Activated naive CD4-positive, alpha-beta T cell treated with Interleukin-2 at 50 U/mL for 16 hours (primary cell): Measurements from ENCODE around the gene PCSK2.
"Not testable (repeated sequence)": the region's sequence is repeated elsewhere in the genome, so short reads cannot be mapped to it uniquely, and the experiment has no call there.

Experiments
- DNase-seq: peaks from one replicate; pipeline ENCODE4 v3.0.0-alpha.2; 2020

The PCSK2 gene, protein sequence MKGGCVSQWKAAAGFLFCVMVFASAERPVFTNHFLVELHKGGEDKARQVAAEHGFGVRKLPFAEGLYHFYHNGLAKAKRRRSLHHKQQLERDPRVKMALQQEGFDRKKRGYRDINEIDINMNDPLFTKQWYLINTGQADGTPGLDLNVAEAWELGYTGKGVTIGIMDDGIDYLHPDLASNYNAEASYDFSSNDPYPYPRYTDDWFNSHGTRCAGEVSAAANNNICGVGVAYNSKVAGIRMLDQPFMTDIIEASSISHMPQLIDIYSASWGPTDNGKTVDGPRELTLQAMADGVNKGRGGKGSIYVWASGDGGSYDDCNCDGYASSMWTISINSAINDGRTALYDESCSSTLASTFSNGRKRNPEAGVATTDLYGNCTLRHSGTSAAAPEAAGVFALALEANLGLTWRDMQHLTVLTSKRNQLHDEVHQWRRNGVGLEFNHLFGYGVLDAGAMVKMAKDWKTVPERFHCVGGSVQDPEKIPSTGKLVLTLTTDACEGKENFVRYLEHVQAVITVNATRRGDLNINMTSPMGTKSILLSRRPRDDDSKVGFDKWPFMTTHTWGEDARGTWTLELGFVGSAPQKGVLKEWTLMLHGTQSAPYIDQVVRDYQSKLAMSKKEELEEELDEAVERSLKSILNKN

DNA sequence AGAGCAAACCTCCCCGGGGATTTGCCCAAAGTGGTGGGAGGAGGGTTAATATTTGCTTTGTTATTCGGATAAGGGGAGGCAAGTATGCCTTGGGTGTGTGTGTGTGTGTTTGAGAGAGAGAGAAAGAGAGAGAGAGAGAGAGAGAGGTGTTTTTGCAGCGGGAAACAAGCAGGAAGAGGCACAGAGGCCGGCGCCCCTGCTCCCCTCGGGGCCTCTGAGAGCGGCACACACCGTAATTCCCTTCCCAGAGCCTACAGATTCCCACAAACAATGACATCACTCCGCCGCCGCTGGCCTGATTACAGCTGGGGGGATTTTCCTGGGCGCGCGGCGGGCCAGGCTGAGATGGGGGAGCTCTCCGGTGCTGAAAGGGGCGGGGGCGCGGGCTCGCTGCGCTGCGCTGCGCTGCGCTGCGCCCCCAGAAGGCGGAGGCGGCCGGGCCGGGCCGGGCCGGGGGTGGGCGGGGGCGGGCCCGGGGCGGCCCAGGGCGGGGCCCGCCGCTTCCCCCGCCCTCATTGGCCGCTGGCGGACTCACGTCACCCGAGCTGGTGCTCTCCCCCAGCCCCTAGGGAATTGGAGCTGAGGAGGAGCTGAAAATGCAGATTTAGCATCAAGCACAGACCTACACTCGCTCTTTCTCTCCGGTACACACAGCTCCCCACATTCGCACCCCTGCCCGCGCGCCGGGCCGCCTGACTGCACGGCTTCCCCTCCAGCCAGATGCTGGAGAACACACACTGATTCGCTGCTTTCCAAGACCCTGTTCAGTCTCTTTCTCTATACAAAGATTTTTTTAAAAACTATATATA, at the start of gene PCSK2:
TSS of gene PCSK2 (plus strand) at position 631 of the 809 bp plus-strand sequence. CDS start 266 bp downstream, outside the sequence.
- DNase-seq, result no peak

DNA sequence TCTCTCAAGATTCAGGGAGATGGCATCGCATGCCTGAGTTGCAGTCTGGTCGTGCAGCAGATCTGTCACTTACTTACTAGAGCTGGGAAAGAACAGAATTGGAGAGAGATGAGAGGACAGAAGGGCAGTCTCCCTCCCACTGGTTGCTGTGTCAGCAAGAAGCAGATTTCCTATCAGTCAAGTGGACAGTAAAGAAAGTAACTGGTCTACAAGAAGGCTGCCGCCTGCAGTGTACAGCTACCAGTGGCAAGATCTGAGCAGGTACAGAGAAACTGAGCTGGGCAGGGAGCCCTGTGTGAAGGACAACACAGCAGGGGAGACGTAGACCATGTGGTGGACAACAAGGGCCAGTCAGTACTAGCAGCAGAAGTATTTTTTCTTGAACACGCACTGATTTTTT, 49.5 kb upstream of the PCSK2 start:
- no peak for DNase-seq

DNA sequence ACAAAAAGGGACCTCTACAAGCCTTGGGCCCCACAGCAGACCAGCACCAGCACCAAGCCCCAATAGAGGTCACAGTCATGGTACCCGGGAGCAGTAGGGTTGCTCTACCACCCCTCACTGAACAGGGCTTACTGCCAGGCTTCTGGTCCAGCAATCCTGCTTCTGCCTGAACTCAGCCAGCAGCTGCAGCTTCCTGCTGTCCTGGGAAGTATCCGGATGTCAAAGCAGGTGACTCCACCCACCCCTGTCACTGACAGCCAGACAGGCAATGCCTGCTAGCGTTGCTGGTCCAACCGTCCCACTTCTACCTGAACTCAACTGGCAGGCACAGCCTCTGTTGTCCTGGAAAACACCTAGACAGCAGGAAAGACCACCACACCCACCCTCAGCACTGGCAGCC, 47.0 kb upstream of the PCSK2 start:
- DNase-seq, result no peak

DNA sequence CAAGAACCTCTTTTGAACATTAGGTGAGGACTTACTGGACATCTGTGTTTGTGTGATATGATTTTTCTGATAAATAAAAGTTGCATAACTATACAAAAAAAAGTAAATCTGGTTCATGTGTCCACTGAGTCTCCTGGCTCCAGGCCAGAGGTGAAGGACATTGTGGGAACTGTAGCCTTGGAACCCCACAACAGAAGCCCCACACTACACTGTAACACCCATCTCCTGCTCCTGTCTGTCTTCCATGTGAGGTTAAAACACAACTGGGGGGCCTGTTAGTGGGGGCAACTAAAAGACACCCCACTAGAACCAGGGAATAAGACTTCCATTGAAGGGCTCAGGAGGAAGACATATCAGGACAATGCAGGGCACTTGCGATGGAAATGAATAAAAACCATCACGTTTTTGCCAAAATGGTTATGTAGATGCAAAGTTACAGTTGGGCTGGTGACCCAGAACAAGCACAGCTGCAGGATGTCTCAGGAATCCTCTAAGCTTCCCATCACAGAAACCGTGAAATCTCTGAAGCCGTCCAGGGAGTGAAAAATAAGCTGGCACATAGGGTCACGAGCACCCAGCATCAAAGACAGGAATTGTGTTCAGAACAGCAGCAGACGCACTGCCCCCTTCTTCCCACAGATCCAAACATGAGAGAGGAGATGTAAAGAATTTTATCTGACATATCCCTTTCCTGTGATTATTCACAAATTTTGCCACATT, 36.7 kb upstream of the PCSK2 start:
- DNase-seq, result no peak

DNA sequence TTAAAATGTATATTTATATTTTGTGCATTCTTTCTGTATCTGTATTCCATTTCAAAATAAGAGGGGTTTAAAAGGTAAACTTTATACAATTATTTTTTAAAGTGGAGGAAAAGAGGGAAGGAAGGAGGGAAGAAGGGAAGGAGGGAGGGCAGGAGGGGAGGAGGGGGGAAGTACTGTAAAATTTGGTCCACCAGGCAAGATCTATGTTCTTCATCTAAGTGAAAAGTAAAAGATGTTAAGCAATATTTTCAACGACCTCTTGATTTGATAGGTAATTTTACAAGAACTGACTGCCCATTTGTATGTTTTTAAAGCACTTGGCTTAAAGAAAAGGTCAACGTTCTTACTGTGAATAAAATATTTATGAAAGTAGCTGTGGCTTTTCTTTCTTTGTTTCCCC, 29.8 kb upstream of the PCSK2 start:
- DNase-seq, result no peak

DNA sequence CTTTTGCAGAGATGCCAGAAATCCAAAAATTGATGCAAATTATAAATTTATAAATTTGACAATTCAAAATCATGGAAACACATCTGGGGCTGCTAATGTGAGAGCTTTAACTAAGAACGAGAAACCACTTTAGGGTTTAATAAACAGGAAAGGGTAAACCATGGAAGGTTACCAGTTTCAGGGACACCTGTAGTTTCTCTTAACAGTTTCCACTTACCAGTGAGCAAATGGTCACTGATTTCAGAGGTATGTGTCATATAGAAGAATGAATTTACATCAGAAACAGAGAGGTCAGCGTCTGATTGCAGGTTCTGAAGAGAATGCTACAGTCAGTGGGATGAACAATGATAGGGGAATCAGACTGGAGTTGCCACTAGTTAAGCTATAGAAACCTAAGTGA, 24.8 kb upstream of the PCSK2 start:
- DNase-seq, result no peak

DNA sequence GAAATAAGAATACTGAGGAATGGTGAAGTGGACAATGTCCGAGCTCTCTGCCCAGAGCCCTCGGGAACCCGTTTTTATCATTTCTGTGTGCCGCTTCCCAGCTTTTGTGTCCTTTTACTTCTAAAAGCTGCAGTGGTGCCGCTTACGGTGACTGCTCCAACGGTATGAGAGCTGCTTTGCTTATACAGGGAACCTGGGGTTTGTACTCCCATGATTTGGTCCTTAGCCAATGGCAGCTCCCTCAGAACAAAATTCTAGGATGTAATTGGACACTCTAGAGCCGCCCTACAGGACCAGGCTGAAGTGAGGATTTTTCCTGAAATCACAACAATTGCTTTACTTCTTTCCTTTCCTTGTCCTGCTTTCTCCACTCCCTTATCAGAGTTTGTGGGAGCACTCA, 24.2 kb upstream of the PCSK2 start:
- no peak for DNase-seq

DNA sequence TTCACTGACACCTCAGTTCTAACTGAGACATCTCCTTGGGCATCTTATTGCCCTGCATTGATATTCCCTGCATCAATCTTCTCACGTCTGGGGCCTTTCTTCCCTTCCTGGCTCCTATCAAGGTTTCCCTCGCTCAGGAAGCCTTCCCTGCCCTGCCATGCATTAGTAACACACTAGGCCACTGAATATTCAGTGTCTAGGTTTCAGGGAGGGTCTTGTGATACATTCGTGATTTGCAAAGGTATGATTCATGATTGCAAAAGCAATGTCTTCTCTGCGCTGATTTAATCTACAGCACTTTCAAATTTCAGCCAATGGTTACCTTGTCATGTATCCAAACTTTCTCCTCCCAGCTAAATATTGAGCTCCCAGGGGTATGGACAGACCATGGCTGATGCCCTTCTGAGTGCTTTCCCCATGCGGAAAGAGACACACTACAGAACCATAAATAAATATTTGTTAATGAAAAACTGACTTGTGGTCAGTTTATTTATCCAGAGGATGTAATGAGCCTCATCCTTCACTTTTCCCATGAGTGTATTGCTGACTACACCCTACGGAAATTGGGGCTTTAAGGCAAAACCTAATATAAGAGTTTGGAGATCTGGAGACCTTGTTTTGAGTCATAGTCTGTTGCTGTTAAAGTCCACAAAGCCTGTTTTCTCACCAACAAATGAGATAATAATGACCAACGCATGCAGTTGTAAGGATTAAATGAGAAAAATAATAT, 21.6 kb upstream of the PCSK2 start:
- no peak for DNase-seq

DNA sequence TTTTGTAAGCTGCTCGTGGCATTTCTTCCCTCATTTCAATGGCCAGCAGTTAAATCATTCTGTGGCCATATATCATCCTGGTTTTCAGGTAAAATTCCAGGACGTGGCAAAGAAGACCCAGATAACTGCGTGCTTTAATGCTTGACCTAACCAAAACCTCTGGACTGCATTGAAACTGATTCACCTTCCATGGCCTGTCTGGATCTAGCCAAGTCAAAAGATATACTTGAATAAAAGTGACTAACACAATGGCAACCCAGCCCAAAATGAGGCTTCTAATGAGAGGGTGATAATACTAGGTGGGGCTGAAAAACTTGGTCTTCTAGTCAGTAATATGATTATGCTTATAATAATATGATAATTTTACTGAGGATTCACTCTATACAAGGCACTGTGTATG, 16.5 kb upstream of the PCSK2 start:
- DNase-seq, result no peak

DNA sequence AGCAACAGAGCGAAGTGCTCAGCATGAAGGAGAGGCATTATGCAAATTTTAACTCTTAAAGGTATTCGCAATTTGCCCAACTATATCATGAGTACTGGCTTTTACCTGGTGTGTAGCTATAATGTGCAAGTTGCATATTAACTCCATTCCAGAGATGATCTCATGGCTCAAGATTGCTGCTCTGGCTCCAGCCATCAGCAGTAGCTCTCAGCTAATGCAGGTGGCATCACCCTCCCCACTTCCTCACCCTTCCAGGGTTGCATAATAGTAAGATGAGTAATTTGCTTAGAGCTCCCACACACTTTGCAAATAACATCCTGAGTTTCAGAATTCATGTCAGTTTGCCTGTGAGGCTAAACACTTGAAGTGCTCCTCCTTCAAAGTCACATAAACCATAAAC, 15.9 kb upstream of the PCSK2 start:
- no peak for DNase-seq

DNA sequence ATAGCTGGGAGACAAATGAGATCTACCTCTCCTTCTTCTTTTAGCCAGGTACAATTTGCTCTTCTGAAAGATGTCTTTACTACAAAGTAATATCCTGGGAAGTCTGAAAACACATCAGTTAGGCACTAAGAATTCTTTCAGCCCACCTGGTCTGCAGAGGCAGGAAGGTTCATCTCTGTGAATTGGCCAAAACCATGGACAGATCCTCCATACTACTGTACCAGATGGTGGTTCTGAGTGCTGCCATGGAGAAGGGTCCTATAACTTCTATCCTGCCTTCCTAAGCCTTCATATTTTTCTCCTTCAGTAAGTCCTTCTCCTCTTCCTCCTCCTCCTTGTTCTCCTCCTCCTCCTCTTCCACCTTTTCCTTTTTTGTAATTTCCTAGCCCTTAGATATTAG, 11.7 kb upstream of the PCSK2 start:
- no peak for DNase-seq

DNA sequence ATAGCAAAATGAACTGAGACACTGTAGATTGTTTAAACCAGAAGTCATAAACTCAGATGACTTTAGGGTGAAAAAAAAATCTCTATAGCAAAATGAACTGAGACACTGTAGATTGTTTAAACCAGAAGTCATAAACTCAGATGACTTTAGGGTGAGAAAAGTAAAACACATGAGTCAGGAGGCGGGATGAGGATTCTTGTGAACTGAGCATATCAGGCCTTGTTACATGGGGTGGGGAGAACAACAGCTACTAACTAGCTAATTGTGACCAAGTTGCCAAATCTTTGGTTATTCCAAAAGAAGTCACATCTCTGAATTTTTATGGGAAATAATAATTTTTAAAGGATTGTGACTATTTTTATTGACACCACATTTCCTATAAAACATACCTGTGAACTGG, 7.0 kb upstream of the PCSK2 start:
- DNase-seq, result not testable (repeated sequence)

DNA sequence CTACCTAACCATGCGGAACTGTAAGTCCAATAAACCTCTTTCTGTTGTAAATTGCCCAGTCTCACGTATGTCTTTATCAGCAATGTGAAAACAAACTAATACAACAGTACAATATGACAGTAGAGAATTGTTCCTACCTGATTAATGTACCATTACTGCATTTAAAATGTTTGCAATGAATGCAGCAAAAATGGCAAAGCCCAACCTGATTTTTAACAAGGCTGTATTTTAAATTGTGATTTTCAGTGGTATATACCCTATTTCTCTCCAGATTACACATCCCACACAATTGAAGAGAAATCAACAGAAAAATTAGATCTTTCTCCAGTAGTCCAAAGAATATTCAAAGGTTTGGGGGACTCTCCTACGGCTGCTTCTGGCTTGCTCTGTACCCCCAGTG, 3.3 kb upstream of the PCSK2 start:
- DNase-seq, result no peak

DNA sequence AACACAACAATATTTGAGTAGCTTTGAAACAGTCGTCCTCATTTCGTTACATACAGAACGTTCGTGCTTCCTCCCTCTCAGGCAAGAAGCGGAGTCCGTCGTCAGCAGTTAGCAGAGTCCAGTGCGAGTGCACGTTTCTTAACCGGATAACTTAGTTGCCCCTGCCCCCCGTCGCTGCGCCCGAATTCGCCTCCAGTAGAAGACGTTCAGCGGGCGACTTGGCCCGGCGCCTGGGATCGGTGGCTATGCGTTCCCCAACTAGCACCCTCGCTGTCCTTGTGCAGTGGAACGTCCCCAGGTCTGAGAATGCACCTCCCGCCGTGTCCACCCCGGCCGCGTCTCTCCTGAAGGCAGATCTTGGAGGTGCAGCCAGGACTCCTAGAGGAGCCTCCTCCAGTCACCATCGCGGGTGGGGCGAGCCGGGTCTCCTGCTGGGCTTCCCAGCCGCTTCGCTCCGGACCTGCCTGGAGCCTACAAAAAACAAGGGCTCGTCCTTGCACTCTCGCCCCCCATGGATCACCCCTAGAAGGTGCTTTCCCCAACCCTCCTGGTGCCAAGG, 910 bp upstream of the PCSK2 start:
- DNase-seq, result no peak

DNA sequence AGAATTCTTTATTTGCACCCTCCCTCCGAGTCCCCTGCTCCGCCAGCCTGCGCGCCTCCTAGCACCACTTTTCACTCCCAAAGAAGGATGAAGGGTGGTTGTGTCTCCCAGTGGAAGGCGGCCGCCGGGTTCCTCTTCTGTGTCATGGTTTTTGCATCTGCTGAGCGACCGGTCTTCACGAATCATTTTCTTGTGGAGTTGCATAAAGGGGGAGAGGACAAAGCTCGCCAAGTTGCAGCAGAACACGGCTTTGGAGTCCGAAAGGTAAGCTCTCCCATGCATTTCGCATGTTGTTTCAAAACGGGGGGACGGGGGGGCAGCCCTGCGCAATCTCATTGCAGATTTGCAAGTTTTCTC, 357 bp downstream of the PCSK2 start:
- DNase-seq, result no peak

DNA sequence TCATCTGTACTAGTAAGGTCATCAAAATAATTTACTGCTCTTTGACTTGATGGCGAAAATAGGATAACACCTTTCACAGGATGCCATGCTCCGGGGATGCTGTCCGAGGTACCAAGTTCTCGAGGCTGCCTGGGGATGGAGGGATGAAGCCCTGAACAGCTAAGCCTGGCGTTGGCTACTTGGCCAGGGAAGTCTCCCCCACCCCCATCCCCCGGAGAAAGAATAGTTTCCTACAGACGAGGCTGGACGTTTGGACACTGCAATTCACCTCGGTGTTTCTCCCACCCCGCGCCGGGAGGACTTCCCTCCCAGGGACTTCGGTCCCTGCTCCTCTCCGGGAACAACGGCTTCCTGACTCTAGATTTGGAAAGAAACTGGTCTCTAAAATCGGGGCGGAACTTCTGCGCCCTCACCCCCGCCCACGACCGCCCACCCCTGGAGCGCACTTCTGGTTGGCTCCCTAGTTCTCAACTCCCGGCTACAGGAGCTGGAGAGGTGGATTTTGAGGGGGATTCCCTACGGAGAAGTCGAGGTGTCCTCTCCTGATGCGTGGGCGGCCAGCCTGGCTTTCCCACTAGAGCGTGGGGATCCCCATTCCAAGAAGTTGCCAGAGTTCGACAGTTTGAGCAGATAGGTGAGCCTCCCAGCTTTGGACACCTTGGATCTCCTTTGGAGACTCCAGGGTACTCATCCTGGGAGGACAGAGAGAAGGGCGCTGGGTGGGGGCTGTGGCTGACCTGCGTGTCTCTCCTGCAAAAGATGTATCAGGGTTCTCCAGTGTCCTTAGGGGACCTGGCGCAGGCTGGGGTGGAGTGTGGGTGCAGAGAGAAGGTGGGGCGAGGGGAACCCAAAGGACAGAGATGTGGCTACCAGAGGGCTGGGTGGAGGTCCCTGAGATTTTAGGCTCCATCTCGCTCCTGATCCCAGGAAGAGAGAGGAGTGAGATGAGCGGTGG, 1.1 kb downstream of the PCSK2 start:
- no peak for DNase-seq

DNA sequence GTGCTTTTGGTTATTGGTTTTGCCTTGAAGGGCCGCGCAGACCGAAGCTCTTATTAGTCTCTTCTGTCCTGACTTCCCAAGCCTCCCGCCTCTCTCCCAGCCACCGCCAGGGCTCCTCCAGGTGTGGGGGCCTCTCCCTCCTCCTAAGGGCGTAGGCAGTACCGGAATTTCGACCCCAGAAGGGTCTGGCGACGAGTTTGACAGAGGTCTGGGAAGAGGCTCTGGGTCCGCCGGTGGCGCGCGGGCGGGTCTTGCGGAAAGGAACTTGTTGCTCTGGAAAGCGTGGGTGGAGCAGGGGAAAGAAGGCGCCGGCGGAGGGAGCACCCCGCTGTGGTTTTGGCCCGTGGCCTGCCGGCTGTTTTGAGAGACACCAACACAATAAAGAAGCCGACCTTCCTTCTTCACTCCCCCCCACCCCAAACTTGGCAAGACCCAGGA, 1.8 kb downstream of the PCSK2 start:
- no peak for DNase-seq

DNA sequence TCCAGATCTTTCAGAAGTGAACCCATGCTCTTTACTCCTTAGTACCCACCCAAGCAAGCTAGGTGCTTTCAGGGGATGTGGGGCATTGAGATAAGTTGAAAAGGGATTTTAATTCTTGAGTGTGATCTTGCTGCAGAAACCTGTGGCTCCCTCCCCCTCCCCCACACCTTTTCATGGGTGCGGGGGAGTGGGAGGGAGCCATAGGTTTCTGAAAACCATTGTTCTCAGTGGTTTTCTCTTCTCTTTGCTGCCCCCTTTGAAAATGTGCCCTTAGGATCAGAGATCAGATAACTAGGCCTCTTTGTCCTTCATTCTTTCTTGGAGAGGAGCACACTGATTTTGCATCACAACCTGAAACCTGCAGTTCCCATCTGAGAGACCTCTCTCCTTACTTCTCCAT, 2.4 kb downstream of the PCSK2 start:
- no peak for DNase-seq

DNA sequence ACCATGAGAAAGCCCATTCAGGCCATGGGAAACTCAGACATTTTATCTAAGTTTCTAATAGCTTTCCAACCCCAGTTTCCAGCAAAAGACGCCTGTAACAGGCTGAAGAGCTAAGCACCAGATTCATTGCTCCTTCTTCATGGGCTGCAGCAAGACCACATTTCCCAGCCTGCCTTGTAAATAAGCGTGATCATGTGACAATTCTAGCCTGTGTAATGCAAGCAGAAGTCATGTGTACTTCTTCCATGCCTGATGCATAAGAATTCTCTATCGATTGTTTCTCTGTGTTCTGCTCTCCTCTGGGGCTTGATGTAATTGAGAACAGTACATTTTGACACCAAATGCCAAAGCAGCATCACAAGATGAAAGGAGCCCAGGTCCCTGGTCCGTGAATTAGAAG, 6.8 kb downstream of the PCSK2 start:
- DNase-seq, result no peak

DNA sequence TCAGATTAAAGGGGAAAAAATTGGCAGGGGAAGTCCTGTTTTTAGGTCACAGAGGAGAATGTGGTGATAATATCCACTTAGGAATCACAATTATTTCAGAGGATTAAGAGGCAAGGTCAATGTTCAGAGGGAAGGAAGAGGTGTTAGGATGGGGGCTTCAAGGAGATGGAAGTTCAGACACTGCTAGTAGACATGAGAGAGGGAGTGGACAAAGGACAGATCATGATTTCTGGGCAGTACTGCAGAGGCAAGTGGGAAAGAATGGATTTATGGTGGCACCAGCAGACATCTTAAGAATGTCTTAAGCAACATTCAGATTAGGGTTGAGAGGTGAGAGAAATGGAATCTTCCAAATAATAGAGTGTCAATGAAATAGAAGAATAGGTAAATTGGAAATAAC, 9.9 kb downstream of the PCSK2 start:
- no peak for DNase-seq

DNA sequence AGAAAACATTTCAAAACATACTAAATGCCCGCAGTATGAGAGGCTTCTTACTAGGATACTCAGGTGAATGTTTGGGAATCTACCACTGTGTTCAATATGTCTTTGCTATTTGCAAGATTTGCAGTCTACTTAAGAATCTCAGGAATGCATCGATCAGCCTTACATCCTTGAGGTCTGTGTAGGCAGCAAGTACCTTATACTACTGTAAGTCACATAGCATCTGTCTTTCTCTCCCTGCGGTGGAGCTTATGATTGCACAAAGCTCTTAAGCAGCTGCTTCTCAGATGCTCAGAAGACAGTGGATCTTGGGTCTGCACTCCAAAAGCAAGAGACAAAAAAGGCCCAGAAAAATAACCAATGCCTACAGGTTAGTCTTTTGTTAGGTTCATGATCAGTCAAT, 21.4 kb downstream of the PCSK2 start:
- DNase-seq, result no peak
